GM15510 (cell line): ENCODE measurements around the gene C3orf52.
A peak's percentile ranks its signal among the peaks of the same experiment; 100 is the strongest.

Experiments
- POLR2A ChIP-seq: IDR thresholded peaks from 3 replicates; pipeline ENCODE4 v1.6.1; 2011; ENCODE audit warnings: borderline replicate concordance; ENCODE audit not compliant: insufficient read length; ENCODE audit errors: extremely low read depth

C3orf52 gene

GRCh38 chr3:112097378-112097777, 11.2 kb downstream of the C3orf52 start:
- no peak for TF ChIP-seq POLR2A

DNA sequence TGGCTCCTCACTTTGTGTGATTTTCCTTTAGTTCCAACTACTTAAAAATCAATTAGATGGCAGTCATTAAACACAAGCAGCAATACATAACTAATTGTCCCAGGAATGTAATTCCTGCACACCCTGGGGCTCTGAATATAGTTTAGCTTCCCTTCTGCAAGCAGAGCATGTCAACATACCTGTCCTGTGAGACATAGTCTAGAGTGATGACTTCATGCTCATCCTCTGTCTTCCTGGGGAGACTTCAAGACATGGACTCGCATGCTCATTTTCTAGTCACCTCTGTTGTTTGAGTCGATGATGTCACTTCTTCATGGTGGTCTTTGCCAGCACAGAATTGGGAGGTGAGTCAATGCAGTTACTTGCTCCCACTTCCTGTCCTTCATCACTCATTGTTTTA, 15.7 kb downstream of the C3orf52 start:
- TF ChIP-seq POLR2A, result no peak

- TF ChIP-seq POLR2A, result no peak
These were observed 18.6 kb downstream of the C3orf52 start for GRCh38 chr3:112104774-112105173.

- TF ChIP-seq POLR2A, result no peak
These were observed 23.1 kb downstream of the C3orf52 start for GRCh38 chr3:112109322-112109721.

- no peak for TF ChIP-seq POLR2A
These were observed 25.7 kb downstream of the C3orf52 start for GRCh38 chr3:112111785-112112402.

DNA sequence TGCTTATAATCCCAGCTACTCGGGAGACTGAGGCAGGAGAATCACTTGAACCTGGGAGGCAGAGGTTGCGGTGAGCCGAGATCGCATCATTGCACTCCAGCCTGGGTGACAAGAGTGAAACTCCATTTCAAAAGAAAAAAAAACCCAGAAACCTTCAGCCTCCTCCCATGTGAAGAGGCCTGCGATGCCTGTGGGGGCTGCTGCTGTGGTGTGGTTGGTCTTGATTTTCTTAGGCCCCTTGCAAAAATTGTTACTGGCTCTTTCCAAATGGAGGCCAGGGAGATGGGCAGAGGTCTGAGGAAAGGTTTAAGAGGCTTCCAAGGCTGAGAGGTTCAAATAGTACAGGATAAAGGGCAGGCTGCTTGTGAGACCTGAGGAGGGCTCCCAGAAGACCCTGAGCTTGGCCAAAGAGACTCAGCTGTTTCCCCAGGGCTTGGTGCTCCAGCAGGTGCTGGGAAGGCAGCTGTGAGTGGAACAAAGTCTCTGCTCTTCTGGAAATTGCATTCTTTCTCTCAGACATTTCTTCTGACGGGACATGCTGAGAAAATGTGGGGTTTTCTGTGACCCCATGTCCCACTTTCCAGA, 28.5 kb downstream of the C3orf52 start:
- no peak for TF ChIP-seq POLR2A

DNA sequence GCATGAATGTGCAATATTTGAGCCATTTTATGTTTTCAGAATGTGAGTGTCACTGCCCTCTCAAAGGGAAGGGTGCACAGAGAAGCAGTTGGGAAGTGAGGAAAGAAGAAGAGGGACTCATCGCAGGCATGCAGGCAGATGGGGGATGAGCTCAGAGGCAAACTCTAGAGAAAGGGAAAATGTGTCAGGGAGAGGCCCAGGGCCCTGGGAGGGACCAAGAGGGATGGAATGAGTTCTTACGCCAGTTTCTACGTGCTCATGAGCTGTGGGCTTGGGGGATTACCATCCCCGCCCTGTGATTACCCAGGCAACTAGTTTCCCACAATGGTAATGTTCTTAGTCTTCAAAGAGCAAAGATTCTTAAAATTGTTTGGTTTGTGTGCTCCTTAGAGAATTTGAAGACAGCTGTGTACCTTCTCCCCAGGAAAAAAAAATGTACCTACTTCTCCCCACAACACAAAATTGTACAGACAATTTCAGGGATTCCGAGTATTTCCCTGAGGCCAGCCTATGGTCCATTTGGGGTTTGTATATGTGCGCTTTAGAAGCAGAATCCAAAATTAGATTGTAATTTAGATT, 29.1 kb downstream of the C3orf52 start:
- TF ChIP-seq POLR2A, result no peak

DNA sequence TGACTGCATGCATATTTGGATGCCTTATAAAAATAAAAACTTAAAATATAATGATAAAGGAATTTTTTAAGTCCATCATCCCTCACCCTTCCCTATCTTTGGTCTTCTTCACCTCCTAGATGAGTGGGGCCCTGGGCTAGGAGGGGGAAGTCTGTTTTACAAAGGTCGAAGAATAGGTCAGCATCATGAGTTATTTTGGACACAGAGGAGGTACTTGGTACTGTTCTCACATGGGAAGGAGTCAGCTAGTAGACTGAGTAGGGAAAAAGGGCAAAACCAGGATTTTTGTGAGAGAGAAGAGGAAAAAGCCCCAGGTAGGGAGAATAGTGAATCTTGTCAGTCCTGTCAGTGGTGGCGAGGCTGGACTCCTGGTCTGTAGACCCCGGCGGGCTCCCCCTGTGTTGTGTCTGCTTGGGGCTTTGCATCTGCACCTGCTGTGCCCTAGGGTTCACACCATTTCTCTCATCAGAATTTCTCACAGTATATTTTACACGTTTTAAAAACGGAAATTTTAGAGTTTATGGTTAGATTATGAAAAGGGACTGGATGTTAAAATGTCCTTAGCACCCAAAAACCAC, 29.7 kb downstream of the C3orf52 start:
- TF ChIP-seq POLR2A, result no peak

- no peak for TF ChIP-seq POLR2A
These were observed 30.6 kb downstream of the C3orf52 start for GRCh38 chr3:112116748-112117186.

DNA sequence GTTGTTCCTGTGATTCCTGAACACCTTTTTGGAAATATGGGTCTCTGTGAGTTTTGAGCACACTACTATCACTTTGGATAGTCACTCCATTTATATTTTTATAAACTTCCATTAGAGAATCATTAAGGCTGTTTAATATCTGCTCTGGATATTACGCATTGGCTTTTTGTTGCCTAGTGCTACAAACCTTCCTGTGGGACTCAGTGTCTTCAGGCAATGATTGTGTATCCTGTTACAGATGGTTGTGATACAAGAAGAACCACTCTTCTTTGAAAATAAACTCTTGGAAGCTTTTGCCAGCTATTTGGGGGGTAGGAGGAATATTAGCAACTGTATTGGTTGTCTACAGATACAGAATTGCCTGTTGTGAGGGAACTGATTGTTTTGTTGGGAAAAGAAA, 31.2 kb downstream of the C3orf52 start:
- TF ChIP-seq POLR2A, result no peak

GRCh38 chr3:112117841-112118571, 31.8 kb downstream of the C3orf52 start:
- no peak for TF ChIP-seq POLR2A

DNA sequence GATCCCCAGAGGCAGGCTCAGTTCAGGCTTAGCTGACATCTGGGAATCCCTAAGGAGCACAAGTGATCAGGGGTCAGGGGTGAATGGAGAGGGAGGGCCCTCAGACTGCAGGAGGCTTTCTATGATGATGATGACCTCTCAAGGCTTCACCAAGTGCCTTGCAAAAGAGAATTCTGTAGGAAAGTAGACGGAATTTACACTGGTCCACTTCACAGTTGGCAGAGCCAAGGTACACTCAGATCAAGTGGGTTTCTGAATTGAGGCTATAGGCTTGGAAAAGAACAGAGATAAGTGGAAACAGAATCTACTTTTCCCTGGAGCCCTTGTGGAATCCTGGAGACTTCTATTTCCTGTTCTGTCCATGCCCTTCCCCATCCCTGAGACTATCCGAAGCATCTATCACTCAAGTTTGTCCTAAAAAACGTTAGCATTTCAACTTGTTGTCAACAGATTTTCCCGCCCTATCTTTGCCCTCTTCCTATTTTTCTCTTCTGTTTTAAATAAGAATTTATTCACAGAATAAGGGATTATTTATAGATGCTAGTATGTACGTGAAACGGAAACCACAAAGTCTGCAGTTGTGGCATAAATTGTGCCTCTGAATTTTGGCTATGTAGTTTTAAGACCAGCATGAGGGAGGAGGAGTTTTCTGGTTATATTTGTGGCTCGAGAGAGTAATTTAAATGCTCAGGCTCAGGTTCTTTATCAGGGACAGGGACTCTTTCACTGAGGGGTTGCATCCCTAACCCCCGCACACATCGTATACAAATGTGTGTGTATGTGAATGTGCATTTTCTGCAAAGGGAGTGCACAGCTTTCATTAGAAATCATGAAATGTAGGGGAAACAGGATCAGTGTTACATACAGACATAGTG, 34.0 kb downstream of the C3orf52 start:
- TF ChIP-seq POLR2A, result peak; percentile 18

- TF ChIP-seq POLR2A, result no peak
These were observed 35.7 kb downstream of the C3orf52 start for GRCh38 chr3:112121577-112122547.
